IPS-18c (cell line): ENCODE results near the gene RETREG1.

ENCODE experiments used
- H3K4me3 ChIP-seq: 2 replicates; pipeline ENCODE4 v1.7.0; 2013; ENCODE audit warnings: low read depth, mild to moderate bottlenecking, low read length, moderate library complexity; ENCODE audit not compliant: insufficient read depth
- H3K9me3 ChIP-seq: one replicate; pipeline ENCODE4 v1.6.1; 2013; ENCODE audit warnings: mild to moderate bottlenecking, low read length, moderate library complexity; ENCODE audit not compliant: control insufficient read depth, insufficient read depth

The RETREG1 gene

DNA sequence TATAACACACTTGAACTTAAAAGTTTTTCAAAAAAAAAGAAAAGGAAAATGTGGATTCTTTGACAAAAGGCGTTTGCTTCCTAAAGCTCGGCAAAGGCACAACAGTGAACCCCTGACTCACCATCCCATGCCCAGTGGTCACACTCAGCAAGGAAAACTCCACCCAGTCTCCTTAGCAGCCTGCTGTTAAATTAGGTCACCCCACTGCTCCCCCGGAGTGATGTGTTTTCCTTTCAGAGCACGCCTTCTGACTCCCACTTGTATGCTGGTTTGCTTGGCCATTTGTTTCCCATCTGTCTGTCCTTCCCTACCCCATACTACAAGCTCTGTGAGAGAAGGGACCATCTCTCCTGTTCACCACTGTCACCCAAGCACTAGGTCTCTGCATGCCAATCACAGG is 23.8 kb downstream of the RETREG1 start:
- H3K4me3 ChIP-seq, result no peak overlapping the region
- H3K9me3 ChIP-seq, result no peaks in the 10 kb centered on the region

- Histone ChIP-seq H3K9me3 (no peaks in the 10 kb centered on the region), H3K4me3 (no peak overlapping the region)
Measured at GRCh38 chr5:16592255-16592654, 24.5 kb downstream of the RETREG1 start.

GRCh38 chr5:16590685-16591084 is 26.1 kb downstream of the RETREG1 start:
- no peaks in the 10 kb centered on the region for H3K9me3 ChIP-seq
- no peak overlapping the region for H3K4me3 ChIP-seq

DNA sequence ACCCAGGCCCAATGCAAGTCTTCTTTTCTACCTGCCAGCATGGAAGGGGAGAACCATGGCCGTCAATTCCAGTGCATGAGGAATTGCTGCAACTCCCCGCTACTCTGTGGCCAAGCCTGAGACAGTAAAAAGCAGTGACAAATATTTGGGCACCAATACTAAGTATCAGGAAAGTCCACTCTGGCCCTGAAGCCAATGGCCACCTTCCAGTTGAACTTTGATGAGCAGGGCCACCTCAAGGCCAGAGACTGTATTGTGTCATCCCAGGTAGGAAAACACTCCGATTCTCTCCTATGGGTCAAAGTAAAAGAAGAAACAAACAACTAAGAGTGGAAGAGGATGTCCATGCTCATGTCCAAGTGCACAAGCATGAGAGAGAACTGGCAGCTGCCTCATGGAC is 27.1 kb downstream of the RETREG1 start:
- H3K9me3 ChIP-seq, result no peaks in the 10 kb centered on the region
- H3K4me3 ChIP-seq, result no peak overlapping the region

GRCh38 chr5:16588434-16589214 is 28.2 kb downstream of the RETREG1 start:
- Histone ChIP-seq H3K9me3 (no peaks in the 10 kb centered on the region), H3K4me3 (no peak overlapping the region)

DNA sequence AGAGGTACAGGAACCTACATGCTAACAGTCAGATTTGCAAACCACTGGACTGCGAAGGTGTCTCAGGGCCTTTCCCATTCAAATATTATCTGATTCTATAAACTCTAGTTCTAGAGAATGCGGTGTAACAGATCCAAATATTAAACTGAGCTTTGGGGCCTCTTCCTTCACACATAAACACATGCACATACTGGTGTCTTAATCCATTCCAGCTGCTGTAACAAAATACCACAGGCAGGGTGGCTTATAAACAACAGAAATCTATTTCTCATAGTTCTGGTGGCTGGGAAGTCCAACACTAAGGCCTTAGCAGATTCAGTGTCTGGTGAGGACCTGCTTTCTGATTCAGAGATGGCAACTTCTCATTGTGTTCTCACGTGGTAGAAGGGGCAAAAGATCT is 30.2 kb downstream of the RETREG1 start:
- no peak overlapping the region for H3K4me3 ChIP-seq
- no peaks in the 10 kb centered on the region for H3K9me3 ChIP-seq

GRCh38 chr5:16585041-16585667 is 31.6 kb downstream of the RETREG1 start:
- Histone ChIP-seq H3K9me3 (no peaks in the 10 kb centered on the region), H3K4me3 (no peak overlapping the region)

DNA sequence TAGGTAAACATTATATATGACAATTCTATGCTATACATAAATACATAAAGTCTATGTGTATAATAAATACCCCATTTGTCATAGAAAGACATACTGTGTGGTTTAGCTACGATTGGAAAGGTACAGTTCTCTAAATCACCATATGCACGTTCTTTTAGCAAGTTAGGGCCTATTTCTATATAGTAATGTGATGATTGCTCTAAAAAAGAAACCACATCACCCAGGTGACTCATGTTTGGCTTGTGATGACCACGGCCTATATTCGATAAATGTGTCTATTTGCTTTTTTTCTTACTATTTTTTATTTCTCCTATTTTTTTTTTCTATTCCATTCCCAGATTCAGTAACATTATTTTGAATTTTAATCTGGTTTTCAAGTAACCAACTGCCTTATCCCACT is 34.7 kb downstream of the RETREG1 start:
- Histone ChIP-seq H3K9me3 (no peaks in the 10 kb centered on the region), H3K4me3 (no peak overlapping the region)

- Histone ChIP-seq H3K4me3 (no peak overlapping the region), H3K9me3 (no peaks in the 10 kb centered on the region)
Measured at GRCh38 chr5:16580382-16580781, 36.4 kb downstream of the RETREG1 start.

- H3K9me3 ChIP-seq, result no peaks in the 10 kb centered on the region
- H3K4me3 ChIP-seq, result no peak overlapping the region
Measured at GRCh38 chr5:16579142-16579847, 37.5 kb downstream of the RETREG1 start.

- Histone ChIP-seq H3K9me3 (no peaks in the 10 kb centered on the region), H3K4me3 (no peak overlapping the region)
Measured at GRCh38 chr5:16578474-16578883, 38.3 kb downstream of the RETREG1 start.

- H3K9me3 ChIP-seq, result no peaks in the 10 kb centered on the region
- H3K4me3 ChIP-seq, result no peak overlapping the region
Measured at GRCh38 chr5:16577677-16578076, 39.1 kb downstream of the RETREG1 start.

DNA sequence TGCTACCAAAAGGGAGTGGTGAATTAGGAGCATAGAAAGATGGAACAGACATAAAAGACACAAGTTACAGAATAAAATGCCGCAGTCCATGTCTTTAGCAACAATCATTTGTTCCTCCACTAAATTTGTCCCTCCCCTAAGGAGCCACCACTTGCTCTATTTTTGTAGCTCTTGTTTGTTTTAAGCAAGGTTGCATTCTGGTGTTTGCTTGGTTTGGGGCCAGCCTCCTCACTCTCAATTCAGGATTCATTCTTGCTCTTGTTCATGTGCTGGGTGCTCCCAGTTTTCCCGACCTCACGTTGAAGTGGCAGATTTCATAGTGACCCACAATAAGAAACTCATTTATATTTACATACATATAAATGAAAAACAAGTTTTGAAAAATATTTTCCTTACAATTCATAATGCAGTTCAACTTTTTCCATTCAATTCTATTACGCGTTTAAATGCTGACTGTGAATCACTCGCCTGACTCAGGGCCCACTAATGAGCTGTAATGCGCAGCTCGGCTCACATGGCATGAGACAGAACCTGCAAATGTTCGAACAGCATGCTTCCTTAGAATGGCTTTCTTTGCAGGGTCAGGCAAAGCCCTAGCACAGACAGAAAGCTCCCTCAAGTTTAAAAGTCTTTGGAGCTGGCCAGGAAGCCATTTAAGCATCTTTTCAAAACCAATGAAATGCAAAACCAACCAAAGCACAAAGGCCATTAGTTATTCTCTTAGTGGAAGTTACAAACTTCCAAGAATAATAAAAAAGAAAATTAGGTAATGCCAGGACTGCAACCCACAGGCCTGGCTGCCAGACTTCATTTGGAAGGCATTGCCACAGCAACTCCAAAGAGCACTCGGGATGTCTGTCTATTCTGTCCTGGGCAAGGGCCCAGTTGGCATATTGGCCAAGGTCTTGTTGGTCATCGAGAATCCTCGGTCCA is 41.7 kb downstream of the RETREG1 start:
- no peak overlapping the region for H3K4me3 ChIP-seq

GRCh38 chr5:16573401-16573800 is 43.4 kb downstream of the RETREG1 start:
- no peak overlapping the region for H3K4me3 ChIP-seq
- H3K9me3 ChIP-seq, result no peaks in the 10 kb centered on the region

More for the DNA sequence above, 41.7 kb downstream of the RETREG1 start:
- H3K9me3 ChIP-seq, result no peaks in the 10 kb centered on the region

GRCh38 chr5:16572289-16573015 is 44.3 kb downstream of the RETREG1 start:
- H3K9me3 ChIP-seq, result no peaks in the 10 kb centered on the region

GRCh38 chr5:16571016-16571415 is 45.8 kb downstream of the RETREG1 start:
- Histone ChIP-seq H3K4me3 (no peak overlapping the region), H3K9me3 (no peaks in the 10 kb centered on the region)

More at GRCh38 chr5:16572289-16573015, 44.3 kb downstream of the RETREG1 start:
- H3K4me3 ChIP-seq, result no peak overlapping the region
